K562 (cell line): ENCODE measurements around the gene RTL1. TPM values are rescaled to one million over a fixed set of nuclear protein-coding genes. Genes with fewer than 3 reads are reported as not detected.

Source experiments
- DEAF1 ChIP-seq: fragments of 450-650 bp; formaldehyde crosslinking; IDR thresholded peaks from 2 replicates; pipeline ENCODE4 v1.4.0; 2020; ENCODE audit warnings: mild to moderate bottlenecking, moderate library complexity
- KAT2B ChIP-seq: IDR thresholded peaks from one replicate; pipeline ENCODE4 v1.6.1; 2012; ENCODE audit warnings: low read depth, mild to moderate bottlenecking, control low read depth, inconsistent platforms, low read length, moderate library complexity
- NCOA2 ChIP-seq, 2 experiments: fragments of 450-650 bp; IDR thresholded peaks; 2 replicates each; pipeline ENCODE4 v1.6.1; 2018; ENCODE audit warnings: mild to moderate bottlenecking in 2 of 2, moderate library complexity in 1 of 2; ENCODE audit not compliant: partially characterized antibody in 2 of 2
- POLR2A ChIP-seq: fragments of 450-650 bp; conservative IDR thresholded peaks from 2 replicates; pipeline ENCODE4 v1.6.1; 2016
- VEZF1 ChIP-seq: fragments of 200-800 bp; sonication (Bioruptor generic); IDR thresholded peaks from 2 replicates; pipeline ENCODE4 v1.6.1; 2017; ENCODE audit warnings: missing genetic modification characterization, missing compliant biosample characterization
- WHSC1 ChIP-seq: IDR thresholded peaks from one replicate; pipeline ENCODE4 v1.6.1; 2012; ENCODE audit warnings: low read length, control low read depth, inconsistent platforms
- YBX1 ChIP-seq: fragments of 450-650 bp; IDR thresholded peaks from 2 replicates; pipeline ENCODE4 v1.7.1; 2016; ENCODE audit warnings: mild to moderate bottlenecking
- ZNF134 ChIP-seq: fragments of 250-450 bp; sonication (Bioruptor Pico); conservative IDR thresholded peaks from 2 replicates; pipeline ENCODE4 v1.4.0; 2020
- ZNF239 ChIP-seq: fragments of 250-450 bp; sonication (Bioruptor Pico); IDR thresholded peaks from 2 replicates; pipeline ENCODE4 v1.4.0; 2020; ENCODE audit warnings: mild to moderate bottlenecking
- polyA plus RNA-seq, 8 experiments: library from polyadenylated mRNA; depleted of rRNA in 4 of 8; stranded (reverse) in 5 of 8; unstranded in 3 of 8; fragments of >200 nt; fragmentation: Nextera tagmentation in 2 of 8; fragmentation: Illumina TruSeq in 1 of 8; extraction: Ambion mirVana in 2 of 8; extraction: Trizol in 1 of 8; gene quantifications; 2 replicates each; pipeline versions ENCODE4 v1.2.1 to v1.2.3, GENCODE V29; 2011 to 2014; ENCODE audit warnings: inconsistent platforms in 1 of 8, missing spikeins in 1 of 8
- total RNA-seq, 7 experiments: library from RNA; depleted of rRNA in 6 of 7; stranded (reverse); fragments of >200 nt in 6 of 7; fragmentation: Illumina TruSeq in 2 of 7; extraction: Trizol in 2 of 7; gene quantifications; 2 replicates each; pipeline versions ENCODE4 v1.2.1 to v1.2.3, GENCODE V29; 2011 to 2021; ENCODE audit warnings: low replicate concordance in 1 of 7
- TF ChIP-seq, protein P1 (sequence below): fragments of 450-650 bp; formaldehyde crosslinking; IDR thresholded peaks from 2 replicates; pipeline ENCODE4 v1.4.0; 2020; ENCODE audit warnings: mild to moderate bottlenecking
- TF ChIP-seq, protein P2 (sequence below): fragments of 200-600 bp; sonication (generic); IDR thresholded peaks from one replicate; pipeline ENCODE4 v1.6.1; 2012; ENCODE audit warnings: mild to moderate bottlenecking, low read depth, low read length, inconsistent platforms

The RTL1 gene
- total and polyA plus RNA-seq, 9 of the 15 experiments (the other 6 are each of a cell fraction or from before 2014, with no cell fraction given) = not detected

DNA sequence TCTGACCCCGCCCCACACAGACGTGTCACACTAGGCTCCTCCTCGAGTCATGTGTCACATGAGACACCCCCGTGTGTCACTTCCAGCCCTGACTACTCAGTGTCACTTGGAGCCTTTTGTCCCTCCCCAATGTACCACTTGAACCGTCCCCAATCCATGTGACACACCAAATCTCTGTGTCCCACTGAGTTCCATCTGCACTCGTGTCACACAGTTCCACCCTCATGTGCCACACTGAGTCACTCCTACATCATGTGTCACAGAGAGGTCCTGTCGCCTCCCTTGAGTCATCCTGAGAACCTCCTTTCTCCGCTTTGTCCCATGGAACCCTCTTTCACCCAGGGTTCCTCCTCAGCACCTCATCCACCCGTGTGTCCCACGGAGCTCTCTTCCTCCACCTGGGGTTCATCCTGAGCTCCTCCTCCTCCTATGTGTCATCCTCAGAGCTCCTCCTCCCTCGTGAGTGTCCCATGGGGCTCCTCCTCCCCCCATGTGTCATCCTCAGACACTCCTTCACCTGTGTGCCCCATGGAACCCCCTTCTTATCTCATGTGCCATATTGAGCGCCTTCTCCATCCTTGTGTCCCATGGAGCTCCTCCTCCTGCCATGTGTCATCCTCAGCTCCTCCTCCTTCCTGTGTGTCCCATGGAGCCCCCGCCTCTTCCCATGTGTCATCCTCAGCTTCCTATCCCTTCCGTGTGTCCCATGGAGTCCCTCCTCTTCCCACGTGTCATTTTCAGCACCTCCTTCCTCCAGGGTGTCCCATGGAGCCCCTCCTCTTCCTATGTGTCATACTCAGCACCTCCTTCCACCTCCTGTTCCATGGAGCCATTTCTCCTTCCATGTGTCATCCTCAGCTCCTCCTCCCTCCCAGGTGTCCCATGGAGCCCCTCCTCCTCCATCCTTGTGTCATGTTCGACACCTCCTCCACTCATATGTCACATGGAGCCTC lies 32.0 kb downstream of the RTL1 start (continued):
- TF ChIP-seq, protein P1, sequence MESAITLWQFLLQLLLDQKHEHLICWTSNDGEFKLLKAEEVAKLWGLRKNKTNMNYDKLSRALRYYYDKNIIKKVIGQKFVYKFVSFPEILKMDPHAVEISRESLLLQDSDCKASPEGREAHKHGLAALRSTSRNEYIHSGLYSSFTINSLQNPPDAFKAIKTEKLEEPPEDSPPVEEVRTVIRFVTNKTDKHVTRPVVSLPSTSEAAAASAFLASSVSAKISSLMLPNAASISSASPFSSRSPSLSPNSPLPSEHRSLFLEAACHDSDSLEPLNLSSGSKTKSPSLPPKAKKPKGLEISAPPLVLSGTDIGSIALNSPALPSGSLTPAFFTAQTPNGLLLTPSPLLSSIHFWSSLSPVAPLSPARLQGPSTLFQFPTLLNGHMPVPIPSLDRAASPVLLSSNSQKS (CRISPR knock-in tag) = no peak
- TF ChIP-seq VEZF1 (CRISPR knock-in tag) (peak; percentile 69), NCOA2 (IDR thresholded peaks at IDR 0.05; ENCODE audit: partially characterized antibody in 2 of 2) (no peak), YBX1 (no peak), ZNF134 (CRISPR knock-in tag) (no peak), ZNF239 (CRISPR knock-in tag) (no peak), WHSC1 (no peak), DEAF1 (no peak), KAT2B (no peak), POLR2A (no peak; the same call in none of the 2 replicates)
- TF ChIP-seq, protein P2, sequence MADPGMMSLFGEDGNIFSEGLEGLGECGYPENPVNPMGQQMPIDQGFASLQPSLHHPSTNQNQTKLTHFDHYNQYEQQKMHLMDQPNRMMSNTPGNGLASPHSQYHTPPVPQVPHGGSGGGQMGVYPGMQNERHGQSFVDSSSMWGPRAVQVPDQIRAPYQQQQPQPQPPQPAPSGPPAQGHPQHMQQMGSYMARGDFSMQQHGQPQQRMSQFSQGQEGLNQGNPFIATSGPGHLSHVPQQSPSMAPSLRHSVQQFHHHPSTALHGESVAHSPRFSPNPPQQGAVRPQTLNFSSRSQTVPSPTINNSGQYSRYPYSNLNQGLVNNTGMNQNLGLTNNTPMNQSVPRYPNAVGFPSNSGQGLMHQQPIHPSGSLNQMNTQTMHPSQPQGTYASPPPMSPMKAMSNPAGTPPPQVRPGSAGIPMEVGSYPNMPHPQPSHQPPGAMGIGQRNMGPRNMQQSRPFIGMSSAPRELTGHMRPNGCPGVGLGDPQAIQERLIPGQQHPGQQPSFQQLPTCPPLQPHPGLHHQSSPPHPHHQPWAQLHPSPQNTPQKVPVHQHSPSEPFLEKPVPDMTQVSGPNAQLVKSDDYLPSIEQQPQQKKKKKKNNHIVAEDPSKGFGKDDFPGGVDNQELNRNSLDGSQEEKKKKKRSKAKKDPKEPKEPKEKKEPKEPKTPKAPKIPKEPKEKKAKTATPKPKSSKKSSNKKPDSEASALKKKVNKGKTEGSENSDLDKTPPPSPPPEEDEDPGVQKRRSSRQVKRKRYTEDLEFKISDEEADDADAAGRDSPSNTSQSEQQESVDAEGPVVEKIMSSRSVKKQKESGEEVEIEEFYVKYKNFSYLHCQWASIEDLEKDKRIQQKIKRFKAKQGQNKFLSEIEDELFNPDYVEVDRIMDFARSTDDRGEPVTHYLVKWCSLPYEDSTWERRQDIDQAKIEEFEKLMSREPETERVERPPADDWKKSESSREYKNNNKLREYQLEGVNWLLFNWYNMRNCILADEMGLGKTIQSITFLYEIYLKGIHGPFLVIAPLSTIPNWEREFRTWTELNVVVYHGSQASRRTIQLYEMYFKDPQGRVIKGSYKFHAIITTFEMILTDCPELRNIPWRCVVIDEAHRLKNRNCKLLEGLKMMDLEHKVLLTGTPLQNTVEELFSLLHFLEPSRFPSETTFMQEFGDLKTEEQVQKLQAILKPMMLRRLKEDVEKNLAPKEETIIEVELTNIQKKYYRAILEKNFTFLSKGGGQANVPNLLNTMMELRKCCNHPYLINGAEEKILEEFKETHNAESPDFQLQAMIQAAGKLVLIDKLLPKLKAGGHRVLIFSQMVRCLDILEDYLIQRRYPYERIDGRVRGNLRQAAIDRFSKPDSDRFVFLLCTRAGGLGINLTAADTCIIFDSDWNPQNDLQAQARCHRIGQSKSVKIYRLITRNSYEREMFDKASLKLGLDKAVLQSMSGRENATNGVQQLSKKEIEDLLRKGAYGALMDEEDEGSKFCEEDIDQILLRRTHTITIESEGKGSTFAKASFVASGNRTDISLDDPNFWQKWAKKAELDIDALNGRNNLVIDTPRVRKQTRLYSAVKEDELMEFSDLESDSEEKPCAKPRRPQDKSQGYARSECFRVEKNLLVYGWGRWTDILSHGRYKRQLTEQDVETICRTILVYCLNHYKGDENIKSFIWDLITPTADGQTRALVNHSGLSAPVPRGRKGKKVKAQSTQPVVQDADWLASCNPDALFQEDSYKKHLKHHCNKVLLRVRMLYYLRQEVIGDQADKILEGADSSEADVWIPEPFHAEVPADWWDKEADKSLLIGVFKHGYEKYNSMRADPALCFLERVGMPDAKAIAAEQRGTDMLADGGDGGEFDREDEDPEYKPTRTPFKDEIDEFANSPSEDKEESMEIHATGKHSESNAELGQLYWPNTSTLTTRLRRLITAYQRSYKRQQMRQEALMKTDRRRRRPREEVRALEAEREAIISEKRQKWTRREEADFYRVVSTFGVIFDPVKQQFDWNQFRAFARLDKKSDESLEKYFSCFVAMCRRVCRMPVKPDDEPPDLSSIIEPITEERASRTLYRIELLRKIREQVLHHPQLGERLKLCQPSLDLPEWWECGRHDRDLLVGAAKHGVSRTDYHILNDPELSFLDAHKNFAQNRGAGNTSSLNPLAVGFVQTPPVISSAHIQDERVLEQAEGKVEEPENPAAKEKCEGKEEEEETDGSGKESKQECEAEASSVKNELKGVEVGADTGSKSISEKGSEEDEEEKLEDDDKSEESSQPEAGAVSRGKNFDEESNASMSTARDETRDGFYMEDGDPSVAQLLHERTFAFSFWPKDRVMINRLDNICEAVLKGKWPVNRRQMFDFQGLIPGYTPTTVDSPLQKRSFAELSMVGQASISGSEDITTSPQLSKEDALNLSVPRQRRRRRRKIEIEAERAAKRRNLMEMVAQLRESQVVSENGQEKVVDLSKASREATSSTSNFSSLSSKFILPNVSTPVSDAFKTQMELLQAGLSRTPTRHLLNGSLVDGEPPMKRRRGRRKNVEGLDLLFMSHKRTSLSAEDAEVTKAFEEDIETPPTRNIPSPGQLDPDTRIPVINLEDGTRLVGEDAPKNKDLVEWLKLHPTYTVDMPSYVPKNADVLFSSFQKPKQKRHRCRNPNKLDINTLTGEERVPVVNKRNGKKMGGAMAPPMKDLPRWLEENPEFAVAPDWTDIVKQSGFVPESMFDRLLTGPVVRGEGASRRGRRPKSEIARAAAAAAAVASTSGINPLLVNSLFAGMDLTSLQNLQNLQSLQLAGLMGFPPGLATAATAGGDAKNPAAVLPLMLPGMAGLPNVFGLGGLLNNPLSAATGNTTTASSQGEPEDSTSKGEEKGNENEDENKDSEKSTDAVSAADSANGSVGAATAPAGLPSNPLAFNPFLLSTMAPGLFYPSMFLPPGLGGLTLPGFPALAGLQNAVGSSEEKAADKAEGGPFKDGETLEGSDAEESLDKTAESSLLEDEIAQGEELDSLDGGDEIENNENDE = no peak
